ENCODE results near the gene GALNT2.
A peak's percentile ranks its signal among the peaks of the same experiment; 100 is the strongest.

The GALNT2 gene

GRCh38 chr1:230066466-230067404 is at the start of gene GALNT2:
Gene GALNT2, plus strand, starts transcription at chr1:230067238. Its CDS starts 43 bp downstream, at chr1:230067281.
- DNase-seq, result peak; percentile 96

- no peak for DNase-seq
Measured at GRCh38 chr1:230020451-230020850, 46.6 kb upstream of the GALNT2 start.

- DNase-seq, result peak; percentile 16
Measured at GRCh38 chr1:230022666-230023380, 44.2 kb upstream of the GALNT2 start.

GRCh38 chr1:230025686-230026085 is 41.4 kb upstream of the GALNT2 start:
- DNase-seq, result no peak

- DNase-seq, result no peak
Measured at GRCh38 chr1:230026139-230026538, 40.9 kb upstream of the GALNT2 start.

- no peak for DNase-seq
Measured at GRCh38 chr1:230026572-230026971, 40.5 kb upstream of the GALNT2 start.

- no peak for DNase-seq
Measured at GRCh38 chr1:230028602-230029223, 38.3 kb upstream of the GALNT2 start.

GRCh38 chr1:230029244-230029941 is 37.6 kb upstream of the GALNT2 start:
- no peak for DNase-seq

GRCh38 chr1:230030122-230030821 is 36.8 kb upstream of the GALNT2 start:
- DNase-seq, result peak; percentile 40

- DNase-seq, result peak; percentile 27
Measured at GRCh38 chr1:230031131-230031530, 35.9 kb upstream of the GALNT2 start.

GRCh38 chr1:230032516-230033281 is 34.3 kb upstream of the GALNT2 start:
- DNase-seq, result no peak

- DNase-seq, result no peak
Measured at GRCh38 chr1:230037261-230037660, 29.8 kb upstream of the GALNT2 start.

- DNase-seq, result no peak
Measured at GRCh38 chr1:230040440-230040839, 26.6 kb upstream of the GALNT2 start.

GRCh38 chr1:230043081-230043480 is 24.0 kb upstream of the GALNT2 start:
- peak; percentile 62 for DNase-seq

GRCh38 chr1:230044729-230045128 is 22.3 kb upstream of the GALNT2 start:
- no peak for DNase-seq

- DNase-seq, result no peak
Measured at GRCh38 chr1:230047114-230047865, 19.7 kb upstream of the GALNT2 start.

GRCh38 chr1:230048322-230048721 is 18.7 kb upstream of the GALNT2 start:
- DNase-seq, result no peak

GRCh38 chr1:230048922-230049321 is 18.1 kb upstream of the GALNT2 start:
- DNase-seq, result no peak

- DNase-seq, result no peak
Measured at GRCh38 chr1:230049731-230050130, 17.3 kb upstream of the GALNT2 start.

GRCh38 chr1:230050973-230051735 is 15.9 kb upstream of the GALNT2 start:
- peak; percentile 62 for DNase-seq
